ENCODE results near the gene CARMIL1.

CARMIL1 gene

GRCh38 chr6:25615471-25615870 lies 336.3 kb downstream of the CARMIL1 start:
- H3K4me2 ChIP-seq (ENCODE audit: low read length, poor library complexity, severe bottlenecking): no peak overlapping the region

GRCh38 chr6:25617997-25618396 lies 338.8 kb downstream of the CARMIL1 start:
- H3K9ac ChIP-seq (ENCODE audit: low read length): no peak overlapping the region
- H3K4me2 ChIP-seq (ENCODE audit: low read length, poor library complexity, severe bottlenecking): no peak overlapping the region
- no peaks in the 10 kb centered on the region for H3K9me3 ChIP-seq (ENCODE audit: control insufficient read depth, low read length)
- H2BK15ac ChIP-seq (ENCODE audit: low read depth, poor library complexity, severe bottlenecking): no peak overlapping the region
- H3K4ac ChIP-seq (ENCODE audit: low read depth in 1 of 2, low read length in 2 of 2): no peak overlapping the region
- no peaks in the 10 kb centered on the region for H3K27me3 ChIP-seq (ENCODE audit: control insufficient read depth in 1 of 2, insufficient read depth in 1 of 2, low read length in 2 of 2)
- no peak overlapping the region for H3K14ac ChIP-seq (ENCODE audit: low read length in 2 of 2)
- no peak overlapping the region for H2BK12ac ChIP-seq (ENCODE audit: low read length in 2 of 2)
- no peak overlapping the region for H4K91ac ChIP-seq (ENCODE audit: low read length)
- no peak overlapping the region for H2BK5ac ChIP-seq (ENCODE audit: low read depth, low read length, poor library complexity, severe bottlenecking)
- H3K4me3 ChIP-seq (ENCODE audit: insufficient read depth in 1 of 2, low read depth in 1 of 2, low read length in 2 of 2): no peak overlapping the region
- H3K27ac ChIP-seq (ENCODE audit: low read length, poor library complexity, severe bottlenecking): no peak overlapping the region
- H3K23ac ChIP-seq (ENCODE audit: low read length in 2 of 2): no peak overlapping the region
- 67% methylated on average over 1 of the region's 2 CpGs for WGBS
- no peak overlapping the region for H3K18ac ChIP-seq (ENCODE audit: low read depth in 1 of 2, low read length in 2 of 2)
- H3K4me1 ChIP-seq (ENCODE audit: control insufficient read depth, insufficient read depth, low read depth, low read length): no peaks in the 10 kb centered on the region
- H2BK120ac ChIP-seq (ENCODE audit: low read depth, low read length): no peak overlapping the region
- peaks cover 9 to 34% of the 10 kb centered on the region in 2 experiments for H3K36me3 ChIP-seq (ENCODE audit: control insufficient read depth in 1 of 2, insufficient read depth in 2 of 2, low read depth in 1 of 2, low read length in 2 of 2)
- no peak overlapping the region for H2AFZ ChIP-seq (ENCODE audit: low read depth, low read length)
- no peak overlapping the region for H2AK5ac ChIP-seq (ENCODE audit: low read length, severe bottlenecking)
- H4K8ac ChIP-seq (ENCODE audit: low read length): no peak overlapping the region
- DNase-seq: no peak
- H3K79me1 ChIP-seq (replicated peaks; ENCODE audit: low read length, poor library complexity, severe bottlenecking): peaks cover 2% of the 10 kb centered on the region

More at GRCh38 chr6:25615471-25615870, 336.3 kb downstream of the CARMIL1 start:
- H3K18ac ChIP-seq (ENCODE audit: low read depth in 1 of 2, low read length in 2 of 2): no peak overlapping the region
- H2BK5ac ChIP-seq (ENCODE audit: low read depth, low read length, poor library complexity, severe bottlenecking): no peak overlapping the region
- no peak overlapping the region for H2AFZ ChIP-seq (ENCODE audit: low read depth, low read length)
- no peaks in the 10 kb centered on the region for H3K9me3 ChIP-seq (ENCODE audit: control insufficient read depth, low read length)
- peaks cover 3% of the 10 kb centered on the region for H3K79me1 ChIP-seq (replicated peaks; ENCODE audit: low read length, poor library complexity, severe bottlenecking)
- H3K27ac ChIP-seq (ENCODE audit: low read length, poor library complexity, severe bottlenecking): no peak overlapping the region
- no peak overlapping the region for H3K9ac ChIP-seq (ENCODE audit: low read length)
- no peak overlapping the region for H2AK5ac ChIP-seq (ENCODE audit: low read length, severe bottlenecking)
- H3K36me3 ChIP-seq (ENCODE audit: control insufficient read depth in 1 of 2, insufficient read depth in 2 of 2, low read depth in 1 of 2, low read length in 2 of 2): peaks cover 4 to 35% of the 10 kb centered on the region in 2 experiments
- no peak overlapping the region for H3K4ac ChIP-seq (ENCODE audit: low read depth in 1 of 2, low read length in 2 of 2)
- no peaks in the 10 kb centered on the region for H3K27me3 ChIP-seq (ENCODE audit: control insufficient read depth in 1 of 2, insufficient read depth in 1 of 2, low read length in 2 of 2)
- no peak overlapping the region for H2BK12ac ChIP-seq (ENCODE audit: low read length in 2 of 2)
- no CpG with 5 or more reads among the region's 1 CpG for WGBS
- no peak overlapping the region for H4K8ac ChIP-seq (ENCODE audit: low read length)
- DNase-seq: no peak
- no peak overlapping the region for H4K91ac ChIP-seq (ENCODE audit: low read length)
- no peak overlapping the region for H3K4me3 ChIP-seq (ENCODE audit: insufficient read depth in 1 of 2, low read depth in 1 of 2, low read length in 2 of 2)
- H3K4me1 ChIP-seq (ENCODE audit: control insufficient read depth, insufficient read depth, low read depth, low read length): no peaks in the 10 kb centered on the region
- no peak overlapping the region for H3K14ac ChIP-seq (ENCODE audit: low read length in 2 of 2)
- no peak overlapping the region for H3K23ac ChIP-seq (ENCODE audit: low read length in 2 of 2)
- H2BK120ac ChIP-seq (ENCODE audit: low read depth, low read length): no peak overlapping the region
- no peak overlapping the region for H2BK15ac ChIP-seq (ENCODE audit: low read depth, poor library complexity, severe bottlenecking)

- 85% methylated on average over 4 of the region's 4 CpGs for WGBS
- Histone ChIP-seq H3K9ac (ENCODE audit: low read length) (no peak overlapping the region), H3K27ac (ENCODE audit: low read length, poor library complexity, severe bottlenecking) (no peak overlapping the region), H3K36me3 (ENCODE audit: control insufficient read depth in 1 of 2, insufficient read depth in 2 of 2, low read depth in 1 of 2, low read length in 2 of 2) (peaks cover 7 to 29% of the 10 kb centered on the region in 2 experiments), H3K4ac (ENCODE audit: low read depth in 1 of 2, low read length in 2 of 2) (no peak overlapping the region), H3K27me3 (ENCODE audit: control insufficient read depth in 1 of 2, insufficient read depth in 1 of 2, low read length in 2 of 2) (no peaks in the 10 kb centered on the region), H3K4me1 (ENCODE audit: control insufficient read depth, insufficient read depth, low read depth, low read length) (no peaks in the 10 kb centered on the region), H3K79me1 (replicated peaks; ENCODE audit: low read length, poor library complexity, severe bottlenecking) (peaks cover 2% of the 10 kb centered on the region), H3K4me2 (ENCODE audit: low read length, poor library complexity, severe bottlenecking) (no peak overlapping the region), H2BK15ac (ENCODE audit: low read depth, poor library complexity, severe bottlenecking) (no peak overlapping the region), H2BK5ac (ENCODE audit: low read depth, low read length, poor library complexity, severe bottlenecking) (no peak overlapping the region), H2BK120ac (ENCODE audit: low read depth, low read length) (no peak overlapping the region), H3K4me3 (ENCODE audit: insufficient read depth in 1 of 2, low read depth in 1 of 2, low read length in 2 of 2) (no peak overlapping the region), H4K8ac (ENCODE audit: low read length) (no peak overlapping the region), H3K14ac (ENCODE audit: low read length in 2 of 2) (no peak overlapping the region), H3K18ac (ENCODE audit: low read depth in 1 of 2, low read length in 2 of 2) (no peak overlapping the region), H2BK12ac (ENCODE audit: low read length in 2 of 2) (no peak overlapping the region), H3K9me3 (ENCODE audit: control insufficient read depth, low read length) (no peaks in the 10 kb centered on the region), H2AFZ (ENCODE audit: low read depth, low read length) (no peak overlapping the region), H4K91ac (ENCODE audit: low read length) (no peak overlapping the region), H3K23ac (ENCODE audit: low read length in 2 of 2) (no peak overlapping the region), H2AK5ac (ENCODE audit: low read length, severe bottlenecking) (no peak overlapping the region)
- DNase-seq: no peak
Measured at GRCh38 chr6:25619217-25619616, 340.0 kb downstream of the CARMIL1 start.

- Histone ChIP-seq H2AFZ (ENCODE audit: low read depth, low read length) (no peak overlapping the region), H3K14ac (ENCODE audit: low read length in 2 of 2) (no peak overlapping the region), H2BK5ac (ENCODE audit: low read depth, low read length, poor library complexity, severe bottlenecking) (no peak overlapping the region), H3K36me3 (ENCODE audit: control insufficient read depth in 1 of 2, insufficient read depth in 2 of 2, low read depth in 1 of 2, low read length in 2 of 2) (peaks cover 7 to 25% of the 10 kb centered on the region in 2 experiments), H3K23ac (ENCODE audit: low read length in 2 of 2) (no peak overlapping the region), H3K4me2 (ENCODE audit: low read length, poor library complexity, severe bottlenecking) (no peak overlapping the region), H2BK15ac (ENCODE audit: low read depth, poor library complexity, severe bottlenecking) (no peak overlapping the region), H3K9ac (ENCODE audit: low read length) (no peak overlapping the region), H2BK120ac (ENCODE audit: low read depth, low read length) (no peak overlapping the region), H3K4me3 (ENCODE audit: insufficient read depth in 1 of 2, low read depth in 1 of 2, low read length in 2 of 2) (no peak overlapping the region), H3K79me1 (replicated peaks; ENCODE audit: low read length, poor library complexity, severe bottlenecking) (peaks cover 2% of the 10 kb centered on the region), H4K8ac (ENCODE audit: low read length) (no peak overlapping the region), H2BK12ac (ENCODE audit: low read length in 2 of 2) (no peak overlapping the region), H4K91ac (ENCODE audit: low read length) (no peak overlapping the region), H3K27me3 (ENCODE audit: control insufficient read depth in 1 of 2, insufficient read depth in 1 of 2, low read length in 2 of 2) (no peaks in the 10 kb centered on the region), H3K9me3 (ENCODE audit: control insufficient read depth, low read length) (no peaks in the 10 kb centered on the region), H3K27ac (ENCODE audit: low read length, poor library complexity, severe bottlenecking) (no peak overlapping the region), H3K4me1 (ENCODE audit: control insufficient read depth, insufficient read depth, low read depth, low read length) (no peaks in the 10 kb centered on the region), H2AK5ac (ENCODE audit: low read length, severe bottlenecking) (no peak overlapping the region), H3K18ac (ENCODE audit: low read depth in 1 of 2, low read length in 2 of 2) (no peak overlapping the region), H3K4ac (ENCODE audit: low read depth in 1 of 2, low read length in 2 of 2) (no peak overlapping the region)
- no CpG with 5 or more reads among the region's 2 CpGs for WGBS
- no peak for DNase-seq
Measured at GRCh38 chr6:25620391-25620790, 341.2 kb downstream of the CARMIL1 start.
